ENCODE measurements around the gene PET100.

Gene PET100

DNA sequence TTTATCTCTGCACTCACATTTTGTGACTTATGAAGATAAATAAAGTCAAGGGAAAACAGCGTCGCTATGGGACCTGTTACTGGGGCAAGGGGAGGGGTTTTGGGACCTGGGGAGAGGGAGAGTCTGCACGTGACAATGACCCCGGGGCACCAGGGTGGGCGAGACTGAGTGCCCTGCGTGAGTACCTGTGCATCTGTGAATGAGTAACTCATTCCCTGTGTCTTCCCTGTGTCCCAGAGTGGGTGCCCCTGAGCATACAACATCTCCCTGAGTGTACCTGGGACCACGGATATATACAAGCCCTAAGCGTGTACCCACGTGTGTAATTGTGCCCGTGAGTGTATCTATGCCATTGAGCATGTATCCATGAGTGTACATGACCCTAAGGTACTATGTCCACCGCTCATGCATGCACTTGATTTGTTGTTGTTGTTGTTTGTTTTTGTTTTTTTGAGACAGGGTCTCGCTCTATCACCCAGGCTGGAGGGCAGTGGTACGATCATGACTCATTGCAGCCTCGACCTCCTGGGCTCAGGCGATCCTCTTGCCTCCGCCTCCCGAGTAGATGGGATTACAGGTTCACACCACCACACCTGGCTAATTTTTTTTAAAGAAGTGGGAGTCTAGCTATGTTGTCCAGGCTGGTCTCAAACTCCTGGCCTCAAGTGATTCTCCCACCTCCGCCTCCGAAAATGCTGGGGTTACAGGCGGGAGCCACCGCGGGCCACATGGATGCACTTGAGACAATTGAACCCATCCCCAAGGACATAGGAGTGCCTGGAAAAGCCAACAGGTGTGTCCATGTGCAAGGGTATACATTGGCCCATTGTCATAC is 50.4 kb downstream of the PET100 start:
- no peak for DNase-seq (ENCODE audit: low read depth)

DNA sequence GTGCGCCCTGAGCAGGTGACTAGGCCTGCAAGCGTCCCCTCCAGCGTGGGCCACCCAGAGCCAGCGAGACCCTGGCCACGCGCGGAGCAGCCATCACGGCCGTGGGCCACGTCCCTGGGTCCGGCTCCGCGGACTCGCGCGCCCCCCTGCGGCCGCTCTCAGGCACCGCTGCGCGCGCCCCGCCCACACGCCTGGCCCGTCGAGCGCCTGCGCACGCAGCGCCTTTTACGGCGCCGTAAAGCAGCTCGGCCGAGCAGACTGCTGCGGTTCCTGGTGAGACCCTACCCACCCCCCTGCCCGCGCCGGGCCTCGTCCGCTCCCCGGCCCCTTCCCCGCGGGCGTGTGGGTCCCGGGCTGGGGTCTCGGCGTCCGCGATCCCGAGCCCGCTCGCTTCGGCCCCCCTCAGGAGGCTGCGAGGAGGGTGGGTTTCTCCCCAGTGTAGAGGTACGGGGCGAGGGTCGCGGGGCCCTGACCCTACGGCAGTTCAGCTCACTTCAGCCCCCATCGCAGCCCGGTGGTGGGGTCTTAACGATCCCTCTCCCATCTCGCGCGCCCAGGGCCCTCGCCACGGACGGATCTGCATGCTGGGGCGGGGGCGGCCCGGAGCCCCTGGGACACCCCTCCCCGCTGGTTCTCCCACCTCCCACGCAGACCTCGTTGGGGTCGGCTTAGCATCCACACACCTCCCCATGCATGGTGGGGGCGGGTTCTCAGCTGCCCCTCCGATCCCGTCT is 51.2 kb downstream of the PET100 start, which contains the start of gene TRAPPC5:
Gene TRAPPC5 (plus strand): TSS at position 228 of the 734 bp plus-strand sequence. CDS start 1,421 bp downstream, outside the sequence.
- DNase-seq (ENCODE audit: low read depth): peak; percentile 84
